ENCODE results near the gene GNAT3. TPM values are rescaled to one million over a fixed set of nuclear protein-coding genes. Genes with fewer than 3 reads are reported as not detected.

GNAT3 gene
- total RNA-seq, 2 donors from 2014 or later, result not detected

DNA sequence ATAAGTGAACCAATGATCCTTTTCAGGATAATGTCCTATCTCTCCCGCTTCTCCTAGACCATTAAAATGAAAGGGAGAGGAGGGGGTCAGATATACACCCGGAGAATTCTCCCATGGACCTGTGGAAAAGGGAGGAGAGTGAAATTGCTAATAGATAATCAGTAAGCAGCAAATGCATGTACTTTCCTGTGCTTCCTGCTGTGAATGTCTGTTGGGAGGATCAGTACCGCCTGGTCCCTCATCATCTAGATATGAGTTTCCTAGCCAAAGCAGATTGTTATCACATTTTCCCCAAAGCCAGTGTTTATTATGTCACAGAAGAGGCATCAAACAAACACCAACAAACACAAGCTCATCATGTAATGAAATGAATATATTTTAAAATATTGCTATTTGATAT, 96.8 kb downstream of the GNAT3 start:
- DNase-seq, result no peak
- H3K27me3 Mint-ChIP-seq, result no peaks in the 10 kb centered on the region
- H3K4me3 Mint-ChIP-seq, result no peak overlapping the region
- no peaks in the 10 kb centered on the region for H3K36me3 Mint-ChIP-seq (ENCODE audit: low read depth)
- no peaks in the 10 kb centered on the region for H3K9me3 ChIP-seq (ENCODE audit: control insufficient read depth, low read length, poor library complexity, severe bottlenecking)
- H3K27ac Mint-ChIP-seq, result no peak overlapping the region
- ATAC-seq, result no peak
- no peaks in the 10 kb centered on the region for H3K4me1 Mint-ChIP-seq

DNA sequence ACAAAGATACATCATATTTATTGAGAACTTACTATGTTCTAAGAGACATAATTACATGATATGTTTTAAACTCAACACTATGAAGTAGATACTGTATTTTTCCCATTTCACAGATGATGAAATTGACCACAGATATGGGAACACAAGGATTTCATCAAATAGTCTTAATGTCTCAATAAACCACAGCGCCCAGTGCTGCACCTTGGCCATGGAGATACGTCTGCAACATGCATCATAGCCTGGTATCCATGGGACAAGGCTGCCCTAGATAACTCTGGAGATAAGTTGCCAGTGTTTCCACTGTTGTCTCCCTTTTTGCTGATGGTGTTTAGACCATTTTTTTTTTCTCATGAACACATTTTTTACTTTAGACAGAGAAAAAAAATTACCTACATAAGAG, 97.5 kb downstream of the GNAT3 start:
- H3K4me1 Mint-ChIP-seq, result no peaks in the 10 kb centered on the region
- ATAC-seq, result no peak
- H3K27ac Mint-ChIP-seq, result no peak overlapping the region
- no peaks in the 10 kb centered on the region for H3K9me3 ChIP-seq (ENCODE audit: control insufficient read depth, low read length, poor library complexity, severe bottlenecking)
- no peak for DNase-seq
- H3K36me3 Mint-ChIP-seq (ENCODE audit: low read depth), result no peaks in the 10 kb centered on the region
- no peak overlapping the region for H3K4me3 Mint-ChIP-seq
- no peaks in the 10 kb centered on the region for H3K27me3 Mint-ChIP-seq

DNA sequence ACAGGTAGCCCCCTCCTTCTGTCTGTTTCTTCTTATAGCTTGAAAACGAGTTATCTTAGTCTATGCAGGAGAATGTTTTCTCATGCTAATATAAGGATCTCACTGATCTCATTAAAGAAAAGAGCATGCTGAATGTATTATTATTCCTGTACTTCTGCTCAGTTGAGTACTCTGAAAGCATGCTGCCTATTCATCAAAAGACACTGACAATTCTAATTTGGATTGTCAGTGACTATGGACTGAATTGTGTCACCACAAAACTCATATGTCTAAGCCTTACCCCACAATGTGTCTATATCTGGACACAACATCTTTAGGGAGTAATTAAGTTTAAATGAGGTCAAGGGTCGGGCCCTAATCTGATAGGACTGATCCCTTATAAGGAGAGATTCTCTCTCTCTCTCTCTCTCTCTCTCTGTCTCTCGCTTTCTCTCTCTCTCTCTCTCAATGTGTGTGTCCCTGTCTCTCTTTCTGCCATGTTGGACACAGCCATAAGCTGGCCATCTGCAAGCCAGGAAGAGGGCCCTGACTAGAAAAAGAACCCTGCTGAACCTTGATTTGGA, 98.4 kb downstream of the GNAT3 start:
- DNase-seq, result no peak
- Mint-ChIP-seq H3K4me3 (no peak overlapping the region), H3K4me1 (no peaks in the 10 kb centered on the region), H3K27ac (no peak overlapping the region), H3K36me3 (ENCODE audit: low read depth) (no peaks in the 10 kb centered on the region), H3K27me3 (no peaks in the 10 kb centered on the region)
- no peak for ATAC-seq
- no peaks in the 10 kb centered on the region for H3K9me3 ChIP-seq (ENCODE audit: control insufficient read depth, low read length, poor library complexity, severe bottlenecking)

DNA sequence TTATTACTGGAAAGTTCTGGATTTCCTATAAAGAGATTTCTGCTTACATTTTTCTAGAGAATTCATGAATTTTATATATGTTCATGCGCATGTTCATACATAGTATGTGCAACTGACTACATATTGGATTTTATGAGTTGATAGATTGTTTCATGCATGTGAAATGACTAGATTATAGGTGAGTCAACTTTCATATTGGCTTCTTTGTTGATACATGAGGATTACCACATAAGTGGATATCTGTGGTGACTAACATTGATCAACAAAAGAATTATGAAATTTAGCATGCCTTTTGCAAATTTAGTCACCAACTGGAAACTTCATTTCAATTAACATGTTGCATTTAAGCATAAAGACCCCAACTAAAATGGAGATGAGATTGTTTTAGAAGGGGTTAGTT, 99.0 kb downstream of the GNAT3 start:
- H3K36me3 Mint-ChIP-seq (ENCODE audit: low read depth), result no peaks in the 10 kb centered on the region
- H3K4me3 Mint-ChIP-seq, result no peak overlapping the region
- no peak for ATAC-seq
- H3K4me1 Mint-ChIP-seq, result no peaks in the 10 kb centered on the region
- no peaks in the 10 kb centered on the region for H3K27me3 Mint-ChIP-seq
- no peak overlapping the region for H3K27ac Mint-ChIP-seq
- no peak for DNase-seq
- H3K9me3 ChIP-seq (ENCODE audit: control insufficient read depth, low read length, poor library complexity, severe bottlenecking), result no peaks in the 10 kb centered on the region

DNA sequence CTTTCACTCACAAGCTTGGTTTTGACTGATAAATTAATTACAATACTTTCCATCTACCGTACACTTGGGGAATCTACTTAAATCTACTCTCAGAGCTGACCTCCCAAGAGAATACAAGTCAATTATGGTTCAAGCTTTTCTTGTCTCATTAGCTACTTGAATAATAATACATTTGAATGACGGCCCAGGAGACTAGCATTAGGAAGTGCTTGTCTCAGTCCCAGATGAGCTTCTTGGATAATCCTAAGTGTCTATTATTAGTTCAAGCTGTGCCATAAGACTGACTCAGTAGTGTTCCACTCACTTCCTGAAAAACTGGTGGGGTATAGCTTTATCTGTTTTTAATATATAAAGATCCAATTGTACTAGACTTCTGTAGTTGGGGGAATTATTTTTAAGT, 100.2 kb downstream of the GNAT3 start:
- ATAC-seq, result no peak
- no peak for DNase-seq
- H3K4me1 Mint-ChIP-seq, result no peaks in the 10 kb centered on the region
- H3K36me3 Mint-ChIP-seq (ENCODE audit: low read depth), result no peaks in the 10 kb centered on the region
- no peak overlapping the region for H3K4me3 Mint-ChIP-seq
- no peak overlapping the region for H3K27ac Mint-ChIP-seq
- H3K27me3 Mint-ChIP-seq, result no peaks in the 10 kb centered on the region
- H3K9me3 ChIP-seq (ENCODE audit: control insufficient read depth, low read length, poor library complexity, severe bottlenecking), result no peaks in the 10 kb centered on the region

DNA sequence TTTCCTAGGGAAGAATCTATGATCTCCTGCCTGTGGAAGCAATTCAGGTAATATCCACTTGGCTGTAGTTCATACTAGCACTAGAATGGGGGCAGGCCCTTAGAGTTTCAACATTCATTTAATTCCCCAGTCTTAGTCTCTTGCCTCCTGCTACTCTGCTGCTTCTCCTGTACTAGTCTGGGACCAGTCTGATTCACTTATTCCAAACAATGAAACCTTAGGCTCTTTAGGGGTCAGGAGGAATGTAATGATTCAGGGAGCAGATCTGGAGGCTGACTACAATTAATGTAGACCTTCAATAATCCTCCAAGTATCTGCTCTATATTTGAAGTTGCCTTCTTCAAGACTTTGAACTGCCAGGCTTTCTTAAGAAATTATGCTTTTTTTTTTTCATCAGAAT, 101.8 kb downstream of the GNAT3 start:
- no peaks in the 10 kb centered on the region for H3K27me3 Mint-ChIP-seq

More for the DNA sequence above, 101.8 kb downstream of the GNAT3 start:
- H3K4me3 Mint-ChIP-seq, result no peak overlapping the region
- H3K4me1 Mint-ChIP-seq, result no peaks in the 10 kb centered on the region
- H3K9me3 ChIP-seq (ENCODE audit: control insufficient read depth, low read length, poor library complexity, severe bottlenecking), result no peaks in the 10 kb centered on the region
- DNase-seq (no peak), ATAC-seq (no peak)
- no peak overlapping the region for H3K27ac Mint-ChIP-seq
- H3K36me3 Mint-ChIP-seq (ENCODE audit: low read depth), result no peaks in the 10 kb centered on the region

Other genes starting within 250 kb of the GNAT3 start
- 1 to 10 TPM; 6.8 to 8.7 TPM for gene CD36, start 126.6 kb upstream of the GNAT3 start, total RNA-seq